ENCODE results near the gene VWA1.
A peak's percentile ranks its signal among the peaks of the same experiment; 100 is the strongest.

VWA1 gene

DNA sequence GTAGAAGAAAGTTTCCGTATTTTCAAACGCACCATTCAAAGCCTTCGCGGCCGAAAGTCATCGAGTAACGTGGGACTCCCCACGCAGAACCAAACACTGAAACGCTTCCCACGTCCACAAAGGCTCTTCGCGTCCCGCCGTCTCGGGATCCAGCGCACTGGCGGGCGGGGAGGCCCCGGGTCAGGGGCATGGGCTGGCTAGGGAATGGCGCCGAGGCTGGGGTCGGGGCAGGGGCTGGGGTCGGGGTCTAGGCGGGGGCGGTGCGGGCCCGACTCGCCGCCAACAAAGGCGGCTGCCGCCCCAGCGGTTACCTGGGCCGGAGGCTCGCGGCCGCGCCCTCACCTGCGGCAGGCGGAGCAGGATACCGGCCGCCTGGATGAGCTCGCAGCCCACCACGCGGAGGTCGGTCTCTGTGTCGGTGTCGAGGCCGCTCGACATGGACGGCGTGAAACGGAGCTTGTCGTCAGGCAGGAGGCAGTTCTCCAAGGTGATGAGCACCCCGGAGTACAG lies 36.8 kb upstream of the VWA1 start:
- peak overlapping the region; percentile 82 for H3K27ac ChIP-seq
- POLR2A ChIA-PET (ENCODE audit: low non-redundant PET), result interaction anchor here (0.6 to 1.3 kb wide), 4 partner anchors 9 to 38 kb away, joined by 3 to 6 read pairs (median 4); partner anchors contain the start of gene AURKAIP1
- CTCF ChIA-PET, result interaction anchor here (1.0 to 1.6 kb wide), 3 partner anchors 42 to 107 kb away, joined by 3 to 6 read pairs (median 5); no protein-coding TSS in a partner anchor
- DNase-seq (ENCODE audit: low spot score), result no peak
- TF ChIP-seq, protein P1, sequence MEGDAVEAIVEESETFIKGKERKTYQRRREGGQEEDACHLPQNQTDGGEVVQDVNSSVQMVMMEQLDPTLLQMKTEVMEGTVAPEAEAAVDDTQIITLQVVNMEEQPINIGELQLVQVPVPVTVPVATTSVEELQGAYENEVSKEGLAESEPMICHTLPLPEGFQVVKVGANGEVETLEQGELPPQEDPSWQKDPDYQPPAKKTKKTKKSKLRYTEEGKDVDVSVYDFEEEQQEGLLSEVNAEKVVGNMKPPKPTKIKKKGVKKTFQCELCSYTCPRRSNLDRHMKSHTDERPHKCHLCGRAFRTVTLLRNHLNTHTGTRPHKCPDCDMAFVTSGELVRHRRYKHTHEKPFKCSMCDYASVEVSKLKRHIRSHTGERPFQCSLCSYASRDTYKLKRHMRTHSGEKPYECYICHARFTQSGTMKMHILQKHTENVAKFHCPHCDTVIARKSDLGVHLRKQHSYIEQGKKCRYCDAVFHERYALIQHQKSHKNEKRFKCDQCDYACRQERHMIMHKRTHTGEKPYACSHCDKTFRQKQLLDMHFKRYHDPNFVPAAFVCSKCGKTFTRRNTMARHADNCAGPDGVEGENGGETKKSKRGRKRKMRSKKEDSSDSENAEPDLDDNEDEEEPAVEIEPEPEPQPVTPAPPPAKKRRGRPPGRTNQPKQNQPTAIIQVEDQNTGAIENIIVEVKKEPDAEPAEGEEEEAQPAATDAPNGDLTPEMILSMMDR (conservative IDR thresholded peaks at IDR 0.05; ENCODE audit: low read depth), result no peak

DNA sequence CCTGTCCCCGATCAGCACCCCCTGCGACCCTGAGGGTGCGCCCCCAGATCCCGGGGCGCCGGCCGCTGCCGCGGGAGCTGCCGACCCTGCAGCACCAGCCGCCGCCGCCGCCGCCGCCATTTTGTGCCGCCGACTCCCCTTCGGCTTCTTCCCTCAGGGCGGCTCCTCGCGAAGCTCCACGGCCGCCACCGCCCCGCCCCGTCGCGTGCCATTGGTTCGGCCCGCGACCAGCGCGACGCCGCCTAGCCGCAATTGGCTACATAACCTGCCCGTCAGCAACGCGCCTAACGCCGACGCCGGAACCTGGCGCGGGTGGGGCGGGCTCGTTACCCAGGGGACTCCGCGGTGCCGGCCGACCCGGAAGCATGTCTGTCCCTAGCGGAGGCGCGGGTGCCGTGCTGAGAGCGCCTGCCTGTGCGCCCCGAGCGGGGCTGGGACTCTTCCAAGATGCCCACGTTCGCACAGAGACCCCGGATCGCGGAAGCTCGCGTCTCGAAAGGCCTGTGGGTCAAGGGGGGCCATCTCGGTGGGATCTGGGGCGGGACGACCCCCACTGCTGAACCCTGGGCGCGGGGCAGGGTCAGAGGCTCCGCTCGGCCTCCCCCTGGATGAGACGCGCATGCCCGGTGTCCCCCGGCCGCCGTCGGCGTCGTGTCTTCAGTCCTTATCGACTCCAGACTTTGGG lies 36.2 kb upstream of the VWA1 start, which contains the start of gene CCNL2:
TSS of gene CCNL2 (minus strand) at position 149 of the 685 bp plus-strand sequence. CDS start at position 120, 29 bp downstream.
- CTCF ChIA-PET, result interaction anchor here (0.6 to 1.6 kb wide), 4 partner anchors 10 to 101 kb away, joined by 3 to 6 read pairs (median 4); no protein-coding TSS in a partner anchor
- H3K27ac ChIP-seq, result peak within 1 kb of the TSS; percentile 82
- TF ChIP-seq, protein P1 (conservative IDR thresholded peaks at IDR 0.05; ENCODE audit: low read depth), result peak; percentile 56
- peak; percentile 98 for DNase-seq (ENCODE audit: low spot score)
- POLR2A ChIA-PET (ENCODE audit: low non-redundant PET), result interaction anchor here (0.6 to 1.3 kb wide), 8 partner anchors 9 to 146 kb away, joined by 3 to 6 read pairs (median 4); partner anchors contain the start of gene AURKAIP1

DNA sequence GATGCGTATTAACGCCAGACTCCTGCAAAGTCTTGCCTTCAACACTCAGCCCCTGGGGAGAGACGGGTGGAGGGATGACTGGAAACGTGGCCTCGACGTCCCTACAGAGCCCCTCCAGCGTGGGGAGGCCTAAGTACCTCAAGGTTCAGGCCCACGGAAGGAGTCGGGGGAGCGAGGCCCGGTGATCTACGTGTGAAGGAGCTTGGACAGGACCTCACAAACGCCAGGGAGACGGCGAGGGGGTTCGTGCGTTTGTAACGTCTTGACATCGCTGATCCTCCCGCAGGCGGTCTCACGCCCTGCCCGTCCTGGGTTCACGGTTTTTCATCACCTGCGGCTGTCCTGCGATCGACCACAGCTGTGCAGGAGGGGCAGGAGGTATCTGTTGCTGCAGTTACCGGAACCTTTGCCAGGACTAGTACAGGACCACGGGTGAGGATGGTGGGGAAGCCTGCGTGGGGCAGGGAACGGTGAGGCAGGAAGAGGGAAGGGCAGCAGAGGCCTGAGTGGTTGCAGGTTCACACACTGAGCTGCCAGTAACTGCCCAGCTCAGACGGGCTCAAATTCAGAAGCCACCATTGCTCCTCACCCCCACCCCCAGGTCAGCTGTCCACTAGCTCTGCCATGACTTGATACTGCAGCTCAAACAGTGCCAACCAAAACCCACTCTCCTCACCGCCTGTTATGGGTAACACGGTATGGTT lies 35.5 kb upstream of the VWA1 start:
- POLR2A ChIA-PET (ENCODE audit: low non-redundant PET), result interaction anchor here (0.7 to 1.2 kb wide), 4 partner anchors 22 to 111 kb away, joined by 3 to 4 read pairs (median 3); partner anchors contain the start of gene AURKAIP1
- TF ChIP-seq, protein P1 (conservative IDR thresholded peaks at IDR 0.05; ENCODE audit: low read depth), result no peak
- CTCF ChIA-PET, result interaction anchor here (0.6 to 1.6 kb wide), 6 partner anchors 9 to 46 kb away, joined by 3 to 6 read pairs (median 4); no protein-coding TSS in a partner anchor
- no peak for DNase-seq (ENCODE audit: low spot score)
- peak overlapping the region; percentile 82 for H3K27ac ChIP-seq

GRCh38 chr1:1400576-1401456 lies 34.7 kb upstream of the VWA1 start:
- H3K27ac ChIP-seq, result peak overlapping the region; percentile 82
- DNase-seq (ENCODE audit: low spot score), result no peak
- TF ChIP-seq, protein P1 (conservative IDR thresholded peaks at IDR 0.05; ENCODE audit: low read depth), result no peak
- POLR2A ChIA-PET (ENCODE audit: low non-redundant PET), result interaction anchor here (0.7 kb wide), 1 partner anchor 37 kb away, joined by 3 read pairs; no protein-coding TSS in a partner anchor
- CTCF ChIA-PET, result interaction anchor here (0.6 to 1.3 kb wide), 3 partner anchors 32 to 45 kb away, joined by 4 to 5 read pairs (median 4); no protein-coding TSS in a partner anchor

- DNase-seq (ENCODE audit: low spot score), result no peak
- TF ChIP-seq, protein P1 (conservative IDR thresholded peaks at IDR 0.05; ENCODE audit: low read depth), result no peak
- ChIA-PET CTCF (interaction anchor here (1.4 kb wide), 1 partner anchor 40 kb away, joined by 9 read pairs; no protein-coding TSS in a partner anchor), POLR2A (ENCODE audit: low non-redundant PET) (no interaction called here)
- H3K27ac ChIP-seq, result peak overlapping the region; percentile 82
These were observed 34.0 kb upstream of the VWA1 start for GRCh38 chr1:1401457-1402010.
